COLO668 (cell line): ENCODE data around the gene UGT1A8.
"Not testable (repeated sequence)": the region's sequence is repeated elsewhere in the genome, so short reads cannot be mapped to it uniquely, and the experiment has no call there.

Experiments
- DNase-seq: peaks from one replicate; lab custom pipeline; 2025; ENCODE audit not compliant: unreplicated experiment; lab: John Stamatoyannopoulos, UW

Gene UGT1A8

GRCh38 chr2:233638836-233639235 is 21.4 kb downstream of the UGT1A8 start:
- DNase-seq = no peak

- DNase-seq = no peak
These were observed 22.4 kb downstream of the UGT1A8 start for GRCh38 chr2:233639860-233640259.

GRCh38 chr2:233643128-233643527 is 25.7 kb downstream of the UGT1A8 start:
- DNase-seq = no peak

- DNase-seq = not testable (repeated sequence)
These were observed 28.6 kb downstream of the UGT1A8 start for GRCh38 chr2:233646033-233646432.

DNA sequence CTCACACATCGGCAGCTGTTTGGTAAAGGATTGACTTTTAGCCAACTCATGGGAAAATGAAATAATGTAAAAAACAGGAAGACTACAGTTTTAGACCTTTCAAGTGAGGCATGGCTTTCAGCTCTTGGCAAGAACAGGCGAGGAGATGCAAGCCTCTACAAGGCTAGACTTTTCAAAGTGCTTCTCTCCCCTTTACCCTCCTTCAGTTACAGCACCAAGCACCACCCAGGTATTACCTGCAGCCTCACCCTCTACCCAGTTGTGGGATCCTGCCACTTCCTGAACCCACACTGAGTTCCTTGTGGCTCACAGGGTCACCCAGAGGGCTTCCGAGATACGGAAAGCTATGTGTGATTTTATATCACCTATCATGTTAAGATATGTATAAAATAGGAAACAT is 33.5 kb downstream of the UGT1A8 start:
- no peak for DNase-seq

DNA sequence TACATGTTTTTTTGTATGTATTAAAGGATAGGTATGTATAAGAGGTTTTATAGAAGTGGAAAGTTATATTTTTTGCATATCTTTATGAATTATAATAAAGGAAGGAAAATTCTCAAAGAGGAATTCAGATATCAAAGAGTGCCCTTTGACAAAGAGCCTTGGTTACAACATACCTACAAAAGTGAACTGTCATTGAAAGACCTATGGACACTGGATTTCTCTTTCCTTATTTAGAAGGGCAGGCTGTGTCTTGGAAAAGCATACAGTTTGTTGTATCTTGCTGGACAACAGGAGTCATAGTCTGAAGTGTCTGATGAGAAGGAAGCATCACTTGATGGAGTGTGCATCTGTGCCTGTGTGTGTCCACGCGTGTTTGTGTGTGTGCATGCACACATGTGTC is 34.0 kb downstream of the UGT1A8 start:
- no peak for DNase-seq

DNA sequence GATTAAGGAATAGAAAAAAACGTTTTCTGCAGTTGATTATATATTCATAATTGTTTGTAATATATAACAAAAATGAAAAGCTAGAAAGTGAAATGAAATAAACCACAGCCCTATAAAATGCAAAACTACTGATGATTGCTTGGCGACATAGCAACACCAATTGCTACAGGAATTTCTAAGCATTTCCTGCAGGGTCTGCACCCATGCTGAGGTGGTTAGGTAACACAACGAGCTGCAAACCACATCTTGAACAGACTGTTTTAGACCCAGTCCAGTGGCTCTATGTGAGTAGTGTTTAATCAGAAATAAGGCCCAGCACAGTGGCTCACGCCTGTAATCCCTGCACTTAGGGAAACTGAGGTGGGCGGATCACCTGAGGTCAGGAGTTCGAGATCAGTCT is 37.1 kb downstream of the UGT1A8 start:
- no peak for DNase-seq

DNA sequence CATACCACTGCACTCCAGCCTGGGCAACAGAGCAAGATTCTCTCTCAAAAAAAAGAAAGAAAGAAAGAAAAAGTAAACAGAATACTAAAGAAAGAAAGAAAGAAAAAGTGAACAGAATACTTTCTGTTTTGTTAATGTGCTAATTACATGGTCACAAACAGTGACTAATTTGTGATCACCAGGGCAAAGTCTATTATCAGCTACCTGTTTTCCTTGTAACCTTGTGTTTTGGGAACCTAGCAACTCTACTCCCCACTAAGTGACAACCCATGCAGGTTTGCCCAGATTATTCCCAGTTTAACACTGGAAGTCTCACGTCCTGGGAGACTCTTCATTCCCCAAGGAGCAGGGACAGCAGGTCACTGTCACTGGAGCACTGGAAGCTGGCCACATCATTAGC is 37.6 kb downstream of the UGT1A8 start:
- no peak for DNase-seq

GRCh38 chr2:233655943-233656342 is 38.5 kb downstream of the UGT1A8 start:
- not testable (repeated sequence) for DNase-seq

- DNase-seq = no peak
These were observed 39.0 kb downstream of the UGT1A8 start for GRCh38 chr2:233656443-233656842.

DNA sequence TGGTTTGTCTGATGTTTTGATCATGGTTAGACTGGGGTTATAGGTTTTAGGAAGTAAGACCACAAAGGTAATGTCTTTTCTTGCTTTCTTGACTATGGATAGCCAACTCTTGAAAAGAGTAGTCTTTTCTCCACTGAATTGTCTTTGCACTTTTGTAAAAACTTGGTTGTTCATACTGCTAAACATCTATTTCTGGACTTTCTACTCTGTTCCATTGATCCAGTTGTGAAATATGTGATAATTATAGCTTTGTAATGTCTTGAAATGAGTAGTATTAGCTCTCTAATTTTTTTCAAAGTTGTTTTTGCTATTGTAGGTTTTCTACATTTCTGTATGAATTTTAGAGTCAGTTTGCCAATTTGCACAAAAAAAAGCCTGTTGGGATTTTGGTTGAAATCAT is 41.2 kb downstream of the UGT1A8 start:
- no peak for DNase-seq

DNA sequence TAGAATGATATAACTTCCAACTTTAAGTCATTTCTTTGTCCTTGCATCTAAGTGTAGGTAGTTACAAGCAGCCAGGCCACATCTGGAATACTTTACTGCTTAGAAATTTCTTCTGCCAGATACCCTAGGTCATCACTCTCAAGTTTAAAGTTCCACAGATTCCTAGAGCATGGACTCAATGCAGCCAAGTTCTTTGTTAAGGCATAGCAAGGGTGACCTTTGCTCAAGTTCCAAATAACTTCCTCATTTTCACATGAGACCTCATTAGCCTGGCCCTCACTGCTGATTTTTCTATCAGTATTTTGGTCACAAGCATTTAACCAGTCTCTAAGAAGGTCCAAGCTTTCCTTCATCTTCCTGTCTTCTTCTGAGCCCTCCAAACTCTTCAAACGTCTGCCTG is 46.5 kb downstream of the UGT1A8 start:
- no peak for DNase-seq

- DNase-seq = no peak
These were observed 51.3 kb downstream of the UGT1A8 start for GRCh38 chr2:233668605-233669260.

DNA sequence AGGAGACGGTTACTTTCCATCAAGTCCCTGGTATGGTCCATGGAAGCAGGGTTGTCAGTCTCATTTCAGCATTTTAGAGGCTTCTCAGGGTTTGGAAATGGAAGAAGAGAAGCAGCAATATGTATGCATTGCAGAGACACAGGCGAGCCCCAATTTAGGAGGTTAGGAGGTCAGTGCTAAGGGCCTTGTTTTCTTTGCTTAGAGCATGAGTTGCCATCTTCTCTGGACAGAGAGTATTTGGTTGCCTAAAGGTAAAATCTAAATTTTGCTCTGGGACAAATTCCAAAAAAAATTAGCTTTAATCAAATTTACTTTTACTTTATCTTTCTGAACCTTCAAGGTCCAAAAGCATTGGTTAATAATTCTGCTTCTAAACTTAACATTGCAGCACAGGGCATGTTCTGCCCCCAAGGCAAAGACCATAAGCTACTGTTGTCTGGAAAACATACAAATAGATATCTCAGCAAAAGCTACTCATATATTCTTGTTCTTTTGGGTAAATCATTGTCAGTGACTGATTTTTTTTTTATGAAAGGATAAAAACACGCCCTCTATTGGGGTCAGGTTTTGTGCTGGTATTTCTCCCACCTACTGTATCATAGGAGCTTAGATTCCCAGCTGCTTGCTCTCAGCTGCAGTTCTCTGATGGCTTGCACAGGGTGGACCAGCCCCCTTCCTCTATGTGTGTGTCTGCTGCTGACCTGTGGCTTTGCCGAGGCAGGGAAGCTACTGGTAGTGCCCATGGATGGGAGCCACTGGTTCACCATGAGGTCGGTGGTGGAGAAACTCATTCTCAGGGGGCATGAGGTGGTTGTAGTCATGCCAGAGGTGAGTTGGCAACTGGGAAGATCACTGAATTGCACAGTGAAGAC is 54.1 kb downstream of the UGT1A8 start, which contains the start of gene UGT1A9:
Gene UGT1A9, plus strand, starts transcription at position 609 of the 872 bp plus-strand sequence. Its CDS starts 37 bp downstream, at position 646.
- no peak for DNase-seq

DNA sequence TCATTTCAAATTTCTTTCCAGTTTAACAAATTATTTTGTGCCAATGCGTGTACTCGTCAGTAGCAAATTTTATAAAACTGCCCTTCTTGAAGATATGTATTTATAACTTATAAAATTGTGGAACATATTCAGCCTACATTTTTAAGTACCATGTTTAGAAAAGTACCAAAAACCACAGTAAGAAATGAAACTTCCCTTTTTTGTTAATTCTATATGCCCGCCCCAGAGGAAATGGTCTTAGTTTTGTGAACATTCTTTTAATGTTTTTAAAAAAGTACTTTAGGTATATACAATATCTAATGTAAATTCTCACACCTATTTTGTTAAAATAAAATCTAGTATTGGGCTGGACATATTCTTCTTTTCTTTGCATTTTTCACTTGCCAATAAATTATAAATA is 55.5 kb downstream of the UGT1A8 start:
- DNase-seq = no peak

GRCh38 chr2:233673896-233674295 is 56.5 kb downstream of the UGT1A8 start:
- DNase-seq = no peak

GRCh38 chr2:233674314-233674713 is 56.9 kb downstream of the UGT1A8 start:
- DNase-seq = no peak

DNA sequence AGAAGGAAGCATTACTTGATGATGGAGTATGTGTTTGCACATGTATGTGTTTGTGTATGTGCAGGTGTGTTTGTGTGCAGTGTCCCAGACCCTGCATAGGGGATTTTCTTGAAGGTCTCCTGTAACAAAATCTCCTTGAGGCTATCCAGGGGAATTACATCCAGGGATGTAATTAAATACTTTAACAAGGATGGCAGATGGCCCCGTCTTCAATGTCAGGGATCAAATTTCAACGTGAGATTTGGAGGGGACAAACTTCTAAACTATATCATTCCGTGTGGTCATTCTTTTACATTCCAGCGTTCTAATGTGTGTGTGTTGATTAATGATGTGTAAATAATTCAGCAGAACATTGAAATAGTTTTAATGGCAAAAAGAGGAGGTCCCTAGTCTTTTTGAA is 57.6 kb downstream of the UGT1A8 start:
- no peak for DNase-seq

DNA sequence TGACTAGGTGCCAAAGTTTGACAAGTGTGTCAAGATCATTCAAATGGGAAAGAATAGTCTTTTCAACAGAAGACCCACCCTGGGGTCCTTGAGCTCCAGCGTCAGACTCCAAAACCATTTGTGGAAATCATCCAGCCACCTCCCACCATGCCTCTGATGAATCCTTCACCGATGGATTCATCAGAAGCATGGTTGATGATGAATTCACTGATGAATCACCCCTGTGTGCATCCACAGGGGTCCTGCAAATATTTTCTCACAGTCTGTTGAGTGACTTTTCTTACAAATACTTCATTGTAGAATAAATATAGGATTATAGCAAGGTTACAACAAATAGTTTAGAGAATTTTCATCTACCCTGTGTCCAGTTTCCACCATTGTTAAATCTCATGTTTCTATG is 58.6 kb downstream of the UGT1A8 start:
- DNase-seq = no peak

GRCh38 chr2:233679196-233679595 is 61.8 kb downstream of the UGT1A8 start:
- no peak for DNase-seq

GRCh38 chr2:233680361-233681045 is 63.1 kb downstream of the UGT1A8 start:
- no peak for DNase-seq
